GM12878 (cell line): ENCODE data around the gene MYL3. TPM values are rescaled to one million over a fixed set of nuclear protein-coding genes. Genes with fewer than 3 reads are reported as not detected.

ENCODE experiments used
- ATAC-seq: fragments of 200-7000 bp; cut with Tn5 transposase; 3 replicates; pipeline ENCODE4 v1.9.1; 2020; ENCODE audit warnings: mild to moderate bottlenecking, moderate library complexity
- BruUV-seq: library from RNA; stranded (reverse); fragments of 400-500 nt; replicated peaks from 2 replicates; lab custom pipeline; 2021; lab: Mats Ljungman, UMichigan
- CTCF ChIA-PET: fragments of 300-600 bp; sonication (Branson Sonifier 250); formaldehyde crosslinking; extraction: SDS; loops from one replicate; lab custom pipeline; 2021; ENCODE audit warnings: inconsistent platforms; lab: Yijun Ruan, JAX
- POLR2A ChIA-PET: fragments of 350-600 bp; formaldehyde crosslinking; extraction: SDS; loops from one replicate; lab custom pipeline; 2021; ENCODE audit warnings: inconsistent platforms; lab: Charles Lee
- RAD21 ChIA-PET: fragments of 300-600 bp; sonication (Branson Sonifier 250); formaldehyde crosslinking; loops from one replicate; lab custom pipeline; 2023; ENCODE audit warnings: antibody characterized with exemption; ENCODE audit not compliant: unreplicated experiment; lab: Charles Lee
- SMC1A ChIA-PET: fragments of 300-600 bp; sonication (Branson Sonifier 250); formaldehyde crosslinking; loops from one replicate; lab custom pipeline; 2023; ENCODE audit not compliant: unreplicated experiment, uncharacterized antibody; lab: Charles Lee
- DNase-seq: peaks from one replicate; pipeline ENCODE4 v3.0.0-alpha.2; 2011; ENCODE audit warnings: low read depth, low spot score
- FAIRE-seq: peaks from 3 replicates; lab custom pipeline; 2011; peaks lifted over from hg19 to GRCh38; lab: Jason Lieb, UNC
- H2AFZ ChIP-seq: 2 replicates; pipeline ENCODE4 v1.6.0; 2011; ENCODE audit warnings: low read depth, low read length, control low read depth; ENCODE audit not compliant: control insufficient read depth
- H3K27ac ChIP-seq: 2 replicates; pipeline ENCODE4 v1.5.1; 2011; ENCODE audit warnings: control low read depth; ENCODE audit not compliant: control insufficient read depth, insufficient read depth
- H3K27me3 ChIP-seq, 2 experiments: replicated peaks in 1 of 2; 2 replicates each; pipeline versions ENCODE4 v1.6.0 to v1.6.1; 2011; ENCODE audit warnings: low read length in 1 of 2; ENCODE audit not compliant: control insufficient read depth in 2 of 2, insufficient read depth in 2 of 2
- H3K36me3 ChIP-seq, 2 experiments: 2 replicates each; pipeline ENCODE4 v1.5.1; 2011; ENCODE audit warnings: low read length in 1 of 2; ENCODE audit not compliant: control insufficient read depth in 2 of 2, insufficient read depth in 2 of 2
- H3K4me1 ChIP-seq: 2 replicates; pipeline ENCODE4 v1.6.1; 2011; ENCODE audit warnings: mild to moderate bottlenecking, low read length, moderate library complexity, mixed read lengths; ENCODE audit not compliant: control insufficient read depth, insufficient read depth
- H3K4me2 ChIP-seq: 2 replicates; pipeline ENCODE4 v1.6.0; 2011; ENCODE audit warnings: control low read depth; ENCODE audit not compliant: control insufficient read depth, insufficient read depth
- H3K4me3 ChIP-seq: fragments of 200-600 bp; sonication (generic); 2 replicates; pipeline ENCODE4 v1.5.1; 2016
- H3K79me2 ChIP-seq: 2 replicates; pipeline ENCODE4 v1.6.0; 2011; ENCODE audit warnings: low read length; ENCODE audit not compliant: control insufficient read depth, insufficient read depth
- H3K9ac ChIP-seq: 2 replicates; pipeline ENCODE4 v1.8.0; 2011; ENCODE audit warnings: low read length, control low read depth, mixed read lengths; ENCODE audit not compliant: control insufficient read depth, insufficient read depth
- H3K9me3 ChIP-seq: replicated peaks from 3 replicates; pipeline ENCODE4 v1.5.1; 2011; ENCODE audit warnings: mild to moderate bottlenecking, low read length; ENCODE audit not compliant: control insufficient read depth, insufficient read depth
- H4K20me1 ChIP-seq: 2 replicates; pipeline ENCODE4 v1.6.0; 2011; ENCODE audit not compliant: control insufficient read depth, insufficient read depth
- BMI1 ChIP-seq: fragments of 450-650 bp; IDR thresholded peaks from 2 replicates; pipeline ENCODE4 v1.6.1; 2016; ENCODE audit warnings: mild to moderate bottlenecking, moderate library complexity, borderline replicate concordance
- BRCA1 ChIP-seq: IDR thresholded peaks from 2 replicates; pipeline ENCODE4 v1.6.1; 2011; ENCODE audit warnings: low read depth, low read length, improper control_type of control experiment
- EED ChIP-seq: sonication (generic); IDR thresholded peaks from 2 replicates; pipeline ENCODE4 v1.6.1; 2016; ENCODE audit warnings: antibody characterized with exemption, low read depth
- HDGF ChIP-seq: fragments of 450-650 bp; IDR thresholded peaks from 2 replicates; pipeline ENCODE4 v1.6.1; 2016; ENCODE audit warnings: antibody characterized with exemption
- MTA3 ChIP-seq: IDR thresholded peaks from 2 replicates; pipeline ENCODE4 v1.6.1; 2012; ENCODE audit warnings: low read length, inconsistent platforms, borderline replicate concordance
- MYC ChIP-seq: IDR thresholded peaks from 2 replicates; pipeline ENCODE4 v1.6.1; 2011; ENCODE audit warnings: mild to moderate bottlenecking, low read length, moderate library complexity, inconsistent platforms; ENCODE audit not compliant: insufficient read depth, insufficient replicate concordance, insufficient read length, severe bottlenecking
- NFYA ChIP-seq: IDR thresholded peaks from 2 replicates; pipeline ENCODE4 v1.6.1; 2011; ENCODE audit warnings: low read depth, mild to moderate bottlenecking, low read length, improper control_type of control experiment, borderline replicate concordance
- POU2F2 ChIP-seq: IDR thresholded peaks from 3 replicates; pipeline ENCODE4 v1.6.1; 2011; ENCODE audit warnings: low read depth, mild to moderate bottlenecking, low read length, borderline replicate concordance
- RB1 ChIP-seq: fragments of 450-650 bp; formaldehyde crosslinking; IDR thresholded peaks from 2 replicates; pipeline ENCODE4 v1.6.1; 2017; ENCODE audit warnings: mild to moderate bottlenecking, borderline replicate concordance
- RBBP5 ChIP-seq: fragments of 200-600 bp; sonication (generic); conservative IDR thresholded peaks from 2 replicates; pipeline ENCODE4 v1.6.1; 2016
- RELA ChIP-seq: fragments of 450-650 bp; IDR thresholded peaks from 2 replicates; pipeline ENCODE4 v1.8.0; 2014; ENCODE audit warnings: borderline replicate concordance; ENCODE audit not compliant: partially characterized antibody
- SIX5 ChIP-seq: IDR thresholded peaks from 2 replicates; pipeline ENCODE4 v1.6.1; 2011; ENCODE audit warnings: mild to moderate bottlenecking, low read depth, low read length, moderate library complexity; ENCODE audit not compliant: severe bottlenecking
- SMAD5 ChIP-seq: IDR thresholded peaks from 2 replicates; pipeline ENCODE4 v1.6.1; 2016; ENCODE audit warnings: antibody characterized with exemption, low read depth
- TAF1 ChIP-seq: IDR thresholded peaks from 2 replicates; pipeline ENCODE4 v1.6.1; 2011; ENCODE audit warnings: mild to moderate bottlenecking, low read depth, low read length, borderline replicate concordance
- ZBED1 ChIP-seq: IDR thresholded peaks from 2 replicates; pipeline ENCODE4 v1.6.1; 2016; ENCODE audit warnings: borderline replicate concordance
- ZZZ3 ChIP-seq: IDR thresholded peaks from 2 replicates; pipeline ENCODE4 v1.6.1; 2011; ENCODE audit warnings: low read depth; ENCODE audit not compliant: control insufficient read depth, insufficient read length
- WGBS: methylation state at CpG from one replicate; pipeline ENCODE4 v1.1.6; 2016; ENCODE audit warnings: low lambda C conversion rate; ENCODE audit not compliant: insufficient replicate concordance, insufficient coverage; ENCODE audit errors: missing lambda C conversion rate; 5-methylcytosine and 5-hydroxymethylcytosine counted together
- in situ Hi-C: fragments of 300-500 bp; cut with MboI; formaldehyde crosslinking; loops from 9 replicates; pipeline ENCODE4 v1.14.3; 2018; ENCODE audit warnings: mixed read lengths
- intact Hi-C: fragments of 100-400 bp; cut with micrococcal nuclease; formaldehyde crosslinking; loops from one replicate; pipeline ENCODE4 v1.14.2; 2022; ENCODE audit not compliant: unreplicated experiment
- polyA plus RNA-seq, 11 experiments: library from polyadenylated mRNA; depleted of rRNA in 4 of 11; unstranded in 6 of 11; stranded (reverse) in 5 of 11; fragments of >200 nt; fragmentation: Nextera tagmentation in 4 of 11; fragmentation: Illumina TruSeq in 1 of 11; extraction: Ambion mirVana in 4 of 11; extraction: Trizol in 1 of 11; gene quantifications; 1 replicate in 1 of 11; 2 replicates in 10 of 11; pipeline versions ENCODE4 v1.2.1 to v1.2.3, GENCODE V29; 2011 to 2016; ENCODE audit warnings: inconsistent platforms in 2 of 11, missing spikeins in 2 of 11, low read depth in 1 of 11
- total RNA-seq, 4 experiments: library from RNA; depleted of rRNA in 3 of 4; stranded (reverse); fragments of >200 nt in 3 of 4; fragmentation: Illumina TruSeq in 1 of 4; extraction: Trizol in 1 of 4; gene quantifications; 2 replicates each; pipeline versions ENCODE4 v1.2.1 to v1.2.3, GENCODE V29; 2013 to 2021

Gene MYL3
- total and polyA plus RNA-seq, 10 of the 15 experiments (the other 5 are each of a cell fraction or from before 2014, with no cell fraction given): 0.40 TPM; not detected in 9

DNA sequence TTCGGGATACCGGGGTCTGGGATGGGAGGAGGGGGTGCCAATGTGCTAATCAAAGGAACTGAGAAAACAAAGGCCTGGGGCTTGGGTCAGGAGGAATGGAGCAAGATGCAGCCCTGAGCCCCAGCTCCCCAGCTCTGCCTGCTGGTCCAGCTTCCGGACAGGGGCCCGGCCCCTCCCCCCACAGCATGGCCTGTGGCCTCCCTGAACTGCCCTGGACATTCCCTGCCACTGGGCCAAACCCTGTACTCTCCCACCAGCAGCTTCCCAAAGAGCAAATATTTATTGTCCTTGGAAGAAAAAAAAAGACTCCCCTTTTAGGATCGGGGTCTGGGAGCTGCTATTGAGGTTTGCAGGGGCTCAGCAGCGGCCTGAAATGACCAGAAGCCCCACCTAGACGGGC is 5.7 kb upstream of the MYL3 start:
- ChIA-PET CTCF (interaction anchor here (1.1 to 4.1 kb wide), 5 partner anchors 10 to 172 kb away, joined by 3 to 35 read pairs (median 5); no protein-coding TSS in a partner anchor), SMC1A (interaction anchor here (3.7 kb wide), 1 partner anchor 26 kb away, joined by 16 read pairs; no protein-coding TSS in a partner anchor), POLR2A (interaction anchor here (1.1 kb wide), 1 partner anchor 9 kb away, joined by 3 read pairs; no protein-coding TSS in a partner anchor), RAD21 (interaction anchor here (1.1 to 1.2 kb wide), 2 partner anchors 24 to 41 kb away, joined by 3 read pairs; no protein-coding TSS in a partner anchor)
- intact Hi-C loops: no loop called here
- FAIRE-seq (no peak), ATAC-seq (no peak), DNase-seq (no peak)
- H4K20me1 ChIP-seq: no peaks in the 10 kb centered on the region
- TF ChIP-seq NFYA (no peak), MYC (no peak), POU2F2 (no peak), RELA (no peak), ZBED1 (no peak), HDGF (no peak), EED (no peak), MTA3 (no peak), RB1 (no peak), SMAD5 (no peak), SIX5 (no peak), RBBP5 (no peak), ZZZ3 (no peak), BRCA1 (no peak), TAF1 (no peak), BMI1 (no peak)
- no peak overlapping the region for H3K4me2 ChIP-seq
- no peaks in the 10 kb centered on the region for H3K36me3 ChIP-seq
- no peak overlapping the region for H3K4me3 ChIP-seq
- 44% methylated on average over 7 of the region's 7 CpGs for WGBS
- H3K4me1 ChIP-seq: peaks cover 5% of the 10 kb centered on the region
- no peak overlapping the region for H2AFZ ChIP-seq
- no peak overlapping the region for H3K27ac ChIP-seq
- BruUV-seq: no TSS peak
- in situ Hi-C loops: no loop called here
- no peaks in the 10 kb centered on the region; a peak in 1 of 4 replicates for H3K27me3 ChIP-seq
- no peak overlapping the region for H3K9ac ChIP-seq
- H3K79me2 ChIP-seq: no peaks in the 10 kb centered on the region
- no peaks in the 10 kb centered on the region for H3K9me3 ChIP-seq
